ENCODE data around the gene IDH3B.

Gene IDH3B

GRCh38 chr20:2692886-2693285 lies 28.9 kb upstream of the IDH3B start:
- CTCF ChIA-PET, result interaction anchor here (1.5 kb wide), 1 partner anchor 159 kb away, joined by 4 read pairs; no protein-coding TSS in a partner anchor
- peak; percentile 36 for DNase-seq (ENCODE audit: extremely low spot score)
- TF ChIP-seq SUZ12 (IDR thresholded peaks at IDR 0.05), result no peak
- POLR2A ChIA-PET, result interaction anchor here (0.8 kb wide), 1 partner anchor 12 kb away, joined by 3 read pairs; no protein-coding TSS in a partner anchor

GRCh38 chr20:2692036-2692885 lies 28.2 kb upstream of the IDH3B start, which contains the start of gene EBF4:
Gene EBF4 (plus strand): TSS chr20:2692780. CDS start chr20:2693646, 866 bp downstream.
- TF ChIP-seq L3MBTL2 (conservative IDR thresholded peaks at IDR 0.05) (peak; percentile 92), ZNF384 (IDR thresholded peaks at IDR 0.05) (no peak)
- POLR2A ChIA-PET, result no interaction called here
- peak; percentile 81 for DNase-seq (ENCODE audit: extremely low spot score)
- CTCF ChIA-PET, result interaction anchor here (1.5 kb wide), 1 partner anchor 160 kb away, joined by 4 read pairs; no protein-coding TSS in a partner anchor

- ChIA-PET CTCF (no interaction called here), POLR2A (no interaction called here)
- TF ChIP-seq SUZ12 (IDR thresholded peaks at IDR 0.05) (no peak), ELF4 (IDR thresholded peaks at IDR 0.05) (no peak), NFRKB (IDR thresholded peaks at IDR 0.05) (no peak), FOXM1 (IDR thresholded peaks at IDR 0.05; ENCODE audit: borderline replicate concordance) (no peak), HDGF (IDR thresholded peaks at IDR 0.05; ENCODE audit: borderline replicate concordance) (no peak), SP1 (IDR thresholded peaks at IDR 0.05) (no peak), PKNOX1 (IDR thresholded peaks at IDR 0.05) (no peak), LEF1 (IDR thresholded peaks at IDR 0.05; ENCODE audit: borderline replicate concordance) (no peak)
- DNase-seq (ENCODE audit: extremely low spot score), result no peak
These were observed 27.6 kb upstream of the IDH3B start for GRCh38 chr20:2691663-2692035.

GRCh38 chr20:2691127-2691526 lies 27.1 kb upstream of the IDH3B start:
- CTCF ChIA-PET, result no interaction called here
- no peak for DNase-seq (ENCODE audit: extremely low spot score)
- POLR2A ChIA-PET, result no interaction called here
- TF ChIP-seq ELF4 (IDR thresholded peaks at IDR 0.05) (no peak), FOXA1 (IDR thresholded peaks at IDR 0.05) (no peak), ZNF384 (IDR thresholded peaks at IDR 0.05) (no peak), LEF1 (IDR thresholded peaks at IDR 0.05; ENCODE audit: borderline replicate concordance) (no peak), FOXM1 (IDR thresholded peaks at IDR 0.05; ENCODE audit: borderline replicate concordance) (no peak), L3MBTL2 (conservative IDR thresholded peaks at IDR 0.05) (no peak), SUZ12 (IDR thresholded peaks at IDR 0.05) (no peak)

- TF ChIP-seq SUZ12 (IDR thresholded peaks at IDR 0.05) (no peak), CTBP1 (IDR thresholded peaks at IDR 0.05; ENCODE audit: borderline replicate concordance) (no peak), PKNOX1 (IDR thresholded peaks at IDR 0.05) (no peak), L3MBTL2 (conservative IDR thresholded peaks at IDR 0.05) (no peak), BHLHE40 (IDR thresholded peaks at IDR 0.05; ENCODE audit: borderline replicate concordance) (no peak), SP1 (IDR thresholded peaks at IDR 0.05) (no peak), FOXA1 (IDR thresholded peaks at IDR 0.05) (no peak), HDGF (IDR thresholded peaks at IDR 0.05; ENCODE audit: borderline replicate concordance) (no peak), LEF1 (IDR thresholded peaks at IDR 0.05; ENCODE audit: borderline replicate concordance) (no peak), FOXM1 (IDR thresholded peaks at IDR 0.05; ENCODE audit: borderline replicate concordance) (no peak), ZNF384 (IDR thresholded peaks at IDR 0.05) (no peak), TARDBP (IDR thresholded peaks at IDR 0.05) (no peak), ELF4 (IDR thresholded peaks at IDR 0.05) (no peak), NFRKB (IDR thresholded peaks at IDR 0.05) (no peak)
- POLR2A ChIA-PET, result no interaction called here
- no peak for DNase-seq (ENCODE audit: extremely low spot score)
- CTCF ChIA-PET, result no interaction called here
These were observed 26.7 kb upstream of the IDH3B start for GRCh38 chr20:2690718-2691117.

GRCh38 chr20:2690213-2690612 lies 26.2 kb upstream of the IDH3B start:
- CTCF ChIA-PET, result interaction anchor here (1.6 to 1.9 kb wide), 2 partner anchors 54 to 62 kb away, joined by 5 read pairs; no protein-coding TSS in a partner anchor

More at GRCh38 chr20:2690213-2690612, 26.2 kb upstream of the IDH3B start:
- DNase-seq (ENCODE audit: extremely low spot score), result no peak
- POLR2A ChIA-PET, result interaction anchor here (1.4 kb wide), 1 partner anchor 26 kb away, joined by 3 read pairs; the partner anchor contains the start of gene IDH3B
- no peak for TF ChIP-seq HDGF (IDR thresholded peaks at IDR 0.05; ENCODE audit: borderline replicate concordance)
- no peak for TF ChIP-seq NFRKB (IDR thresholded peaks at IDR 0.05)
- no peak for TF ChIP-seq PKNOX1 (IDR thresholded peaks at IDR 0.05)
- TF ChIP-seq ELF4 (IDR thresholded peaks at IDR 0.05), result no peak
- no peak for TF ChIP-seq BHLHE40 (IDR thresholded peaks at IDR 0.05; ENCODE audit: borderline replicate concordance)
- no peak for TF ChIP-seq FOXK2 (IDR thresholded peaks at IDR 0.05)
- TF ChIP-seq CTBP1 (IDR thresholded peaks at IDR 0.05; ENCODE audit: borderline replicate concordance), result no peak
- no peak for TF ChIP-seq FOXA1 (IDR thresholded peaks at IDR 0.05)
- TF ChIP-seq LEF1 (IDR thresholded peaks at IDR 0.05; ENCODE audit: borderline replicate concordance), result no peak
- no peak for TF ChIP-seq FOXM1 (IDR thresholded peaks at IDR 0.05; ENCODE audit: borderline replicate concordance)
- TF ChIP-seq ARNT (IDR thresholded peaks at IDR 0.05), result no peak

Data from HEK293T (cell line).